ENCODE measurements around the gene HAUS3.

DNA sequence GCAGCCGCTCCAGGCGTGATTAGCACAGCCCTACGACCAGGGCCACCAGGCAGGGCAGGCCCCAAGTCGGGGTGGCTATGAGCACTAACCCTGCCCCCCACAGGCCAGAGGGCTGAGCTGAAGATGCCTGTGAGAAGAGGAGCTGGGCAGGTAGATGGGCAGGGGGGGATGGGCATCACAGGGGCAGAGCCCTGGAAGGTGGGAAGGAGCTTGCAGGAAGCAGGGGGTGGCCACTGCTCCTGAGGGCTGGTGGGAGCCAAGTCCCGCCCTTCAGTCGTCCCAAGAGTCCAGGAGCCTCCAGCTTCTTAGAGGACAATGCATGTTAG is 27.2 kb upstream of the HAUS3 start:
- TF ChIP-seq EZH2phosphoT487 (IDR thresholded peaks at IDR 0.05; ENCODE audit: borderline replicate concordance, low read length): no peak
- no peak for TF ChIP-seq CTCF (conservative IDR thresholded peaks at IDR 0.05; ENCODE audit: low read depth, low read length)
- no peak for TF ChIP-seq EZH2 (IDR thresholded peaks at IDR 0.05; ENCODE audit: low read length, unreplicated experiment)
